PC-9 (cell line): ENCODE measurements around the gene C3orf49.

Source experiments
- EZH2 ChIP-seq: fragments of 200-600 bp; sonication (generic); IDR thresholded peaks from 2 replicates; pipeline ENCODE4 v1.8.0; 2017; ENCODE audit warnings: antibody characterized with exemption, low read depth
- TF ChIP-seq, protein P1 (sequence below): fragments of 200-600 bp; sonication (generic); conservative IDR thresholded peaks from 2 replicates; pipeline ENCODE4 v1.6.1; 2017; ENCODE audit warnings: mixed run types, antibody characterized with exemption, mild to moderate bottlenecking, moderate library complexity

DNA sequence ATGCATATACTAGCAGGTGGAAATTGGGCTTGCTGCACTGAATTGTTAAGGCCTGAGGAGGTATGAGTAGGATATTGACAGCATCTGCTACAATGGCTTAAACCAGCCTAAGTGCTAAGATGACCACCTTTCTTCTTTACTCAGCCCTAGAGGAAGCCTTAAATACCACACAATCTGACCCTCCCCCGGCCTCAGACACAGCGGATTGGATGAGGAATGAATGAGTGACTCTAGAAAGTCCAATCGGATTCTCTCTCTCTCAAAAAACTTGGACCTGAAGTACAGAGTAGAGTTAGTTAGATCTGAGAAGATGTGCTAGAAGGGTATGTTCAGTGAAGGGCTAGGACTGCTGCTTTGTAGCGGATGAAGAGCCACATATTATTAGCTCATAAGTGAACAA lies 39.9 kb upstream of the C3orf49 start:
- TF ChIP-seq, protein P1, sequence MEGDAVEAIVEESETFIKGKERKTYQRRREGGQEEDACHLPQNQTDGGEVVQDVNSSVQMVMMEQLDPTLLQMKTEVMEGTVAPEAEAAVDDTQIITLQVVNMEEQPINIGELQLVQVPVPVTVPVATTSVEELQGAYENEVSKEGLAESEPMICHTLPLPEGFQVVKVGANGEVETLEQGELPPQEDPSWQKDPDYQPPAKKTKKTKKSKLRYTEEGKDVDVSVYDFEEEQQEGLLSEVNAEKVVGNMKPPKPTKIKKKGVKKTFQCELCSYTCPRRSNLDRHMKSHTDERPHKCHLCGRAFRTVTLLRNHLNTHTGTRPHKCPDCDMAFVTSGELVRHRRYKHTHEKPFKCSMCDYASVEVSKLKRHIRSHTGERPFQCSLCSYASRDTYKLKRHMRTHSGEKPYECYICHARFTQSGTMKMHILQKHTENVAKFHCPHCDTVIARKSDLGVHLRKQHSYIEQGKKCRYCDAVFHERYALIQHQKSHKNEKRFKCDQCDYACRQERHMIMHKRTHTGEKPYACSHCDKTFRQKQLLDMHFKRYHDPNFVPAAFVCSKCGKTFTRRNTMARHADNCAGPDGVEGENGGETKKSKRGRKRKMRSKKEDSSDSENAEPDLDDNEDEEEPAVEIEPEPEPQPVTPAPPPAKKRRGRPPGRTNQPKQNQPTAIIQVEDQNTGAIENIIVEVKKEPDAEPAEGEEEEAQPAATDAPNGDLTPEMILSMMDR: no peak
- TF ChIP-seq EZH2: no peak
